ENCODE data around the gene WDR72. TPM values are rescaled to one million over a fixed set of nuclear protein-coding genes. Genes with fewer than 3 reads are reported as not detected.

Gene WDR72
- polyA plus RNA-seq, 1 donor (not counting 4 experiments of a cell fraction or from before 2014, with no cell fraction given): 0.03 TPM

- dilution Hi-C loops (cut with MboI; ENCODE audit: extremely low pct_ligation_motif_present, low sequenced_read_pairs): no loop called here
These were observed 286.6 kb downstream of the WDR72 start for GRCh38 chr15:53472883-53473282.

GRCh38 chr15:53472210-53472609 lies 287.3 kb downstream of the WDR72 start:
- FAIRE-seq (no peak), DNase-seq (ENCODE audit: low read depth, low spot score) (no peak)
- Histone ChIP-seq H3K9ac (ENCODE audit: control insufficient read depth, extremely low read depth, insufficient read depth, low read length) (no peak overlapping the region), H3K36me3 (ENCODE audit: control insufficient read depth in 2 of 2, extremely low read depth in 1 of 2, insufficient read depth in 2 of 2, low read length in 2 of 2) (no peaks in the 10 kb centered on the region), H3K79me2 (ENCODE audit: control insufficient read depth, insufficient read depth, low read length) (no peaks in the 10 kb centered on the region), H3K27me3 (ENCODE audit: control insufficient read depth, extremely low read depth, insufficient read depth, low read length) (no peaks in the 10 kb centered on the region), H3K9me3 (ENCODE audit: control insufficient read depth, low read depth, low read length) (no peaks in the 10 kb centered on the region), H3K4me1 (ENCODE audit: control insufficient read depth, extremely low read depth, insufficient read depth, low read length) (no peaks in the 10 kb centered on the region), H3K27ac (ENCODE audit: control insufficient read depth, insufficient read depth, low read length) (no peak overlapping the region), H4K20me1 (ENCODE audit: control insufficient read depth, extremely low read depth, insufficient read depth, low read length) (no peaks in the 10 kb centered on the region), H2AFZ (ENCODE audit: control insufficient read depth, low read length) (no peak overlapping the region), H3K4me3 (ENCODE audit: control insufficient read depth in 2 of 3, extremely low read depth in 1 of 3, insufficient read depth in 2 of 3, low read depth in 1 of 3, low read length in 3 of 3) (no peak overlapping the region), H3K9me1 (ENCODE audit: control insufficient read depth, extremely low read depth, insufficient read depth, low read length) (no peaks in the 10 kb centered on the region), H3K4me2 (ENCODE audit: control insufficient read depth, extremely low read depth, insufficient read depth, low read depth, low read length) (no peak overlapping the region)
- no peak for TF ChIP-seq EZH2 (IDR thresholded peaks at IDR 0.05; ENCODE audit: low read length)
- TF ChIP-seq CTCF (optimal IDR thresholded peaks at IDR 0.05 in 1 of 3, IDR thresholded peaks at IDR 0.05 in 1 of 3, conservative IDR thresholded peaks at IDR 0.05 in 1 of 3; ENCODE audit: extremely low read depth in 1 of 3, insufficient read depth in 2 of 3, low read length in 3 of 3): no peak
- dilution Hi-C loops (cut with MboI; ENCODE audit: extremely low pct_ligation_motif_present, low sequenced_read_pairs): no loop called here

More at GRCh38 chr15:53472883-53473282, 286.6 kb downstream of the WDR72 start:
- Histone ChIP-seq H2AFZ (ENCODE audit: control insufficient read depth, low read length) (no peak overlapping the region), H4K20me1 (ENCODE audit: control insufficient read depth, extremely low read depth, insufficient read depth, low read length) (no peaks in the 10 kb centered on the region), H3K4me2 (ENCODE audit: control insufficient read depth, extremely low read depth, insufficient read depth, low read depth, low read length) (no peak overlapping the region), H3K9me3 (ENCODE audit: control insufficient read depth, low read depth, low read length) (no peaks in the 10 kb centered on the region), H3K36me3 (ENCODE audit: control insufficient read depth in 2 of 2, extremely low read depth in 1 of 2, insufficient read depth in 2 of 2, low read length in 2 of 2) (no peaks in the 10 kb centered on the region), H3K9me1 (ENCODE audit: control insufficient read depth, extremely low read depth, insufficient read depth, low read length) (no peaks in the 10 kb centered on the region), H3K79me2 (ENCODE audit: control insufficient read depth, insufficient read depth, low read length) (no peaks in the 10 kb centered on the region), H3K9ac (ENCODE audit: control insufficient read depth, extremely low read depth, insufficient read depth, low read length) (no peak overlapping the region), H3K4me3 (ENCODE audit: control insufficient read depth in 2 of 3, extremely low read depth in 1 of 3, insufficient read depth in 2 of 3, low read depth in 1 of 3, low read length in 3 of 3) (no peak overlapping the region), H3K4me1 (ENCODE audit: control insufficient read depth, extremely low read depth, insufficient read depth, low read length) (no peaks in the 10 kb centered on the region), H3K27ac (ENCODE audit: control insufficient read depth, insufficient read depth, low read length) (no peak overlapping the region), H3K27me3 (ENCODE audit: control insufficient read depth, extremely low read depth, insufficient read depth, low read length) (no peaks in the 10 kb centered on the region)
- TF ChIP-seq EZH2 (IDR thresholded peaks at IDR 0.05; ENCODE audit: low read length): no peak
- TF ChIP-seq CTCF (optimal IDR thresholded peaks at IDR 0.05 in 1 of 3, IDR thresholded peaks at IDR 0.05 in 1 of 3, conservative IDR thresholded peaks at IDR 0.05 in 1 of 3; ENCODE audit: extremely low read depth in 1 of 3, insufficient read depth in 2 of 3, low read length in 3 of 3): no peak
- DNase-seq (ENCODE audit: low read depth, low spot score) (no peak), FAIRE-seq (no peak)
